C4-2B (cell line): ENCODE measurements around the gene MRPL1.

Experiments
- CTCF ChIP-seq: fragments of 450-650 bp; conservative IDR thresholded peaks from 2 replicates; pipeline ENCODE4 v1.5.1; 2017; ENCODE audit warnings: mild to moderate bottlenecking
- ZFX ChIP-seq: fragments of 450-650 bp; IDR thresholded peaks from 2 replicates; pipeline ENCODE4 v1.6.1; 2017

- TF ChIP-seq CTCF (no peak), ZFX (no peak)
Observed at GRCh38 chr4:77917601-77918000, 55.0 kb downstream of the MRPL1 start.
